Subcutaneous adipose tissue (tissue), 4 donors: ENCODE data around the gene LIPT2. TPM values are rescaled to one million over a fixed set of nuclear protein-coding genes. Genes with fewer than 3 reads are reported as not detected.

Experiments used
- CTCF ChIP-seq: fragments of 450-650 bp; IDR thresholded peaks from one replicate; pipeline ENCODE4 v1.5.1; 2016; ENCODE audit warnings: low read depth, mild to moderate bottlenecking, control low read depth, antibody characterized with exemption, moderate library complexity
- total RNA-seq, 4 donors: library from RNA; depleted of rRNA; stranded (reverse); fragments of >200 nt; gene quantifications; one replicate each; pipeline ENCODE4 v1.1.0, GENCODE V29; 2016

Gene LIPT2
- total RNA-seq, 4 donors from 2014 or later, result 2.1 to 9.4 (median 3.3) TPM

- TF ChIP-seq CTCF, result no peak
These were observed 1.4 kb downstream of the LIPT2 start for GRCh38 chr11:74492084-74492483.

GRCh38 chr11:74490941-74491340, 2.6 kb downstream of the LIPT2 start:
- no peak for TF ChIP-seq CTCF

GRCh38 chr11:74487875-74488274, 5.6 kb downstream of the LIPT2 start:
- TF ChIP-seq CTCF, result no peak

GRCh38 chr11:74485868-74486267, 7.7 kb downstream of the LIPT2 start:
- TF ChIP-seq CTCF, result no peak

- TF ChIP-seq CTCF, result no peak
These were observed 12.7 kb downstream of the LIPT2 start for GRCh38 chr11:74480688-74481417.

GRCh38 chr11:74479732-74480123, 13.8 kb downstream of the LIPT2 start:
- no peak for TF ChIP-seq CTCF

GRCh38 chr11:74478877-74479731, 14.4 kb downstream of the LIPT2 start:
- no peak for TF ChIP-seq CTCF
